SIG-M5 (cell line): ENCODE data around the gene TNS1.
A peak's percentile ranks its signal among the peaks of the same experiment; 100 is the strongest.

ENCODE experiments used
- DNase-seq: peaks from one replicate; lab custom pipeline; 2025; lab: John Stamatoyannopoulos, UW

The TNS1 gene

GRCh38 chr2:217943446-217944321, 59.1 kb downstream of the TNS1 start:
- no peak for DNase-seq

GRCh38 chr2:217942731-217943335, 60.0 kb downstream of the TNS1 start:
- DNase-seq: no peak

GRCh38 chr2:217941886-217942728, 60.7 kb downstream of the TNS1 start:
- DNase-seq: no peak

- no peak for DNase-seq
Measured at GRCh38 chr2:217941339-217941738, 61.5 kb downstream of the TNS1 start.

- no peak for DNase-seq
Measured at GRCh38 chr2:217940261-217941220, 62.3 kb downstream of the TNS1 start.

GRCh38 chr2:217939629-217940245, 63.1 kb downstream of the TNS1 start:
- no peak for DNase-seq

GRCh38 chr2:217939220-217939619, 63.6 kb downstream of the TNS1 start:
- no peak for DNase-seq

GRCh38 chr2:217938036-217938435, 64.8 kb downstream of the TNS1 start:
- DNase-seq: no peak

- DNase-seq: no peak
Measured at GRCh38 chr2:217937446-217937845, 65.3 kb downstream of the TNS1 start.

- no peak for DNase-seq
Measured at GRCh38 chr2:217936952-217937351, 65.8 kb downstream of the TNS1 start.

- no peak for DNase-seq
Measured at GRCh38 chr2:217935901-217936684, 66.7 kb downstream of the TNS1 start.

- no peak for DNase-seq
Measured at GRCh38 chr2:217935235-217935879, 67.4 kb downstream of the TNS1 start.

GRCh38 chr2:217934321-217935131, 68.3 kb downstream of the TNS1 start:
- DNase-seq: peak; percentile 68

GRCh38 chr2:217933617-217933993, 69.2 kb downstream of the TNS1 start:
- no peak for DNase-seq

GRCh38 chr2:217932803-217933616, 69.8 kb downstream of the TNS1 start:
- DNase-seq: no peak

- no peak for DNase-seq
Measured at GRCh38 chr2:217931846-217932560, 70.8 kb downstream of the TNS1 start.
